ENCODE data around the gene VPS13D.

The VPS13D gene

GRCh38 chr1:12290828-12291227, 61.0 kb downstream of the VPS13D start:
- TF ChIP-seq SUZ12 (IDR thresholded peaks at IDR 0.05; ENCODE audit: extremely low read depth, insufficient read depth, insufficient read length) (no peak), YY1 (IDR thresholded peaks at IDR 0.05; ENCODE audit: insufficient read depth, insufficient read length) (no peak), ZNF274 (IDR thresholded peaks at IDR 0.05; ENCODE audit: low read depth, low read length) (no peak)
- H3K9me3 ChIP-seq (ENCODE audit: insufficient read depth, low read length): no peaks in the 10 kb centered on the region
- no peak overlapping the region for H3K4me3 ChIP-seq (ENCODE audit: insufficient read length, low read depth)
- H3K9ac ChIP-seq (ENCODE audit: insufficient read length, low read depth): no peak overlapping the region
- DNase-seq (ENCODE audit: low read depth, low spot score): no peak
- no peaks in the 10 kb centered on the region for H3K4me1 ChIP-seq (ENCODE audit: insufficient read depth, insufficient read length)
- H3K27me3 ChIP-seq (ENCODE audit: insufficient read depth, insufficient read length): no peaks in the 10 kb centered on the region
- H3K36me3 ChIP-seq (ENCODE audit: insufficient read depth, insufficient read length, low read length): peaks cover 17% of the 10 kb centered on the region

- H3K9ac ChIP-seq (ENCODE audit: insufficient read length, low read depth): no peak overlapping the region
- no peak overlapping the region for H3K4me3 ChIP-seq (ENCODE audit: insufficient read length, low read depth)
- TF ChIP-seq ZNF274 (IDR thresholded peaks at IDR 0.05; ENCODE audit: low read depth, low read length): no peak
- no peak for TF ChIP-seq YY1 (IDR thresholded peaks at IDR 0.05; ENCODE audit: insufficient read depth, insufficient read length)
- no peak for TF ChIP-seq SUZ12 (IDR thresholded peaks at IDR 0.05; ENCODE audit: extremely low read depth, insufficient read depth, insufficient read length)
- peaks cover 18% of the 10 kb centered on the region for H3K36me3 ChIP-seq (ENCODE audit: insufficient read depth, insufficient read length, low read length)
- no peaks in the 10 kb centered on the region for H3K27me3 ChIP-seq (ENCODE audit: insufficient read depth, insufficient read length)
- H3K4me1 ChIP-seq (ENCODE audit: insufficient read depth, insufficient read length): no peaks in the 10 kb centered on the region
- DNase-seq (ENCODE audit: low read depth, low spot score): no peak
- no peaks in the 10 kb centered on the region for H3K9me3 ChIP-seq (ENCODE audit: insufficient read depth, low read length)
These were observed 63.6 kb downstream of the VPS13D start for GRCh38 chr1:12293416-12293815.

- no peak for TF ChIP-seq YY1 (IDR thresholded peaks at IDR 0.05; ENCODE audit: insufficient read depth, insufficient read length)
- no peak for TF ChIP-seq ZNF274 (IDR thresholded peaks at IDR 0.05; ENCODE audit: low read depth, low read length)
- TF ChIP-seq SUZ12 (IDR thresholded peaks at IDR 0.05; ENCODE audit: extremely low read depth, insufficient read depth, insufficient read length): no peak
- Histone ChIP-seq H3K27me3 (ENCODE audit: insufficient read depth, insufficient read length) (no peaks in the 10 kb centered on the region), H3K9me3 (ENCODE audit: insufficient read depth, low read length) (no peaks in the 10 kb centered on the region), H3K36me3 (ENCODE audit: insufficient read depth, insufficient read length, low read length) (peaks cover 19% of the 10 kb centered on the region), H3K9ac (ENCODE audit: insufficient read length, low read depth) (no peak overlapping the region), H3K4me3 (ENCODE audit: insufficient read length, low read depth) (no peak overlapping the region), H3K4me1 (ENCODE audit: insufficient read depth, insufficient read length) (no peaks in the 10 kb centered on the region)
- DNase-seq (ENCODE audit: low read depth, low spot score): no peak
These were observed 64.2 kb downstream of the VPS13D start for GRCh38 chr1:12294076-12294475.

GRCh38 chr1:12296016-12296415, 66.2 kb downstream of the VPS13D start:
- DNase-seq (ENCODE audit: low read depth, low spot score): no peak
- H3K9me3 ChIP-seq (ENCODE audit: insufficient read depth, low read length): no peaks in the 10 kb centered on the region
- H3K4me1 ChIP-seq (ENCODE audit: insufficient read depth, insufficient read length): no peaks in the 10 kb centered on the region
- TF ChIP-seq ZNF274 (IDR thresholded peaks at IDR 0.05; ENCODE audit: low read depth, low read length) (no peak), SUZ12 (IDR thresholded peaks at IDR 0.05; ENCODE audit: extremely low read depth, insufficient read depth, insufficient read length) (no peak), YY1 (IDR thresholded peaks at IDR 0.05; ENCODE audit: insufficient read depth, insufficient read length) (no peak)
- no peak overlapping the region for H3K4me3 ChIP-seq (ENCODE audit: insufficient read length, low read depth)
- no peak overlapping the region for H3K9ac ChIP-seq (ENCODE audit: insufficient read length, low read depth)
- peaks cover 22% of the 10 kb centered on the region for H3K36me3 ChIP-seq (ENCODE audit: insufficient read depth, insufficient read length, low read length)
- H3K27me3 ChIP-seq (ENCODE audit: insufficient read depth, insufficient read length): no peaks in the 10 kb centered on the region

GRCh38 chr1:12296623-12297022, 66.8 kb downstream of the VPS13D start:
- TF ChIP-seq YY1 (IDR thresholded peaks at IDR 0.05; ENCODE audit: insufficient read depth, insufficient read length) (no peak), ZNF274 (IDR thresholded peaks at IDR 0.05; ENCODE audit: low read depth, low read length) (no peak), SUZ12 (IDR thresholded peaks at IDR 0.05; ENCODE audit: extremely low read depth, insufficient read depth, insufficient read length) (no peak)
- no peak for DNase-seq (ENCODE audit: low read depth, low spot score)
- Histone ChIP-seq H3K9me3 (ENCODE audit: insufficient read depth, low read length) (no peaks in the 10 kb centered on the region), H3K27me3 (ENCODE audit: insufficient read depth, insufficient read length) (no peaks in the 10 kb centered on the region), H3K36me3 (ENCODE audit: insufficient read depth, insufficient read length, low read length) (peaks cover 24% of the 10 kb centered on the region), H3K4me3 (ENCODE audit: insufficient read length, low read depth) (no peak overlapping the region), H3K9ac (ENCODE audit: insufficient read length, low read depth) (no peak overlapping the region), H3K4me1 (ENCODE audit: insufficient read depth, insufficient read length) (no peaks in the 10 kb centered on the region)

- DNase-seq (ENCODE audit: low read depth, low spot score): no peak
- Histone ChIP-seq H3K4me1 (ENCODE audit: insufficient read depth, insufficient read length) (no peaks in the 10 kb centered on the region), H3K4me3 (ENCODE audit: insufficient read length, low read depth) (no peak overlapping the region), H3K36me3 (ENCODE audit: insufficient read depth, insufficient read length, low read length) (peaks cover 23% of the 10 kb centered on the region), H3K9me3 (ENCODE audit: insufficient read depth, low read length) (no peaks in the 10 kb centered on the region), H3K9ac (ENCODE audit: insufficient read length, low read depth) (no peak overlapping the region), H3K27me3 (ENCODE audit: insufficient read depth, insufficient read length) (no peaks in the 10 kb centered on the region)
- no peak for TF ChIP-seq SUZ12 (IDR thresholded peaks at IDR 0.05; ENCODE audit: extremely low read depth, insufficient read depth, insufficient read length)
- TF ChIP-seq ZNF274 (IDR thresholded peaks at IDR 0.05; ENCODE audit: low read depth, low read length): no peak
- TF ChIP-seq YY1 (IDR thresholded peaks at IDR 0.05; ENCODE audit: insufficient read depth, insufficient read length): no peak
These were observed 70.9 kb downstream of the VPS13D start for GRCh38 chr1:12300706-12301105.

GRCh38 chr1:12301518-12302237, 71.8 kb downstream of the VPS13D start:
- Histone ChIP-seq H3K36me3 (ENCODE audit: insufficient read depth, insufficient read length, low read length) (peaks cover 24% of the 10 kb centered on the region), H3K9me3 (ENCODE audit: insufficient read depth, low read length) (no peaks in the 10 kb centered on the region), H3K4me1 (ENCODE audit: insufficient read depth, insufficient read length) (no peaks in the 10 kb centered on the region), H3K9ac (ENCODE audit: insufficient read length, low read depth) (no peak overlapping the region), H3K27me3 (ENCODE audit: insufficient read depth, insufficient read length) (no peaks in the 10 kb centered on the region), H3K4me3 (ENCODE audit: insufficient read length, low read depth) (no peak overlapping the region)
- TF ChIP-seq SUZ12 (IDR thresholded peaks at IDR 0.05; ENCODE audit: extremely low read depth, insufficient read depth, insufficient read length): no peak
- TF ChIP-seq ZNF274 (IDR thresholded peaks at IDR 0.05; ENCODE audit: low read depth, low read length): no peak
- no peak for TF ChIP-seq YY1 (IDR thresholded peaks at IDR 0.05; ENCODE audit: insufficient read depth, insufficient read length)
- DNase-seq (ENCODE audit: low read depth, low spot score): no peak

Data from NT2/D1 (cell line).